Measurements from ENCODE around the gene OGFR.
"Not testable (repeated sequence)": the region's sequence is repeated elsewhere in the genome, so short reads cannot be mapped to it uniquely, and the experiment has no call there.

OGFR gene

DNA sequence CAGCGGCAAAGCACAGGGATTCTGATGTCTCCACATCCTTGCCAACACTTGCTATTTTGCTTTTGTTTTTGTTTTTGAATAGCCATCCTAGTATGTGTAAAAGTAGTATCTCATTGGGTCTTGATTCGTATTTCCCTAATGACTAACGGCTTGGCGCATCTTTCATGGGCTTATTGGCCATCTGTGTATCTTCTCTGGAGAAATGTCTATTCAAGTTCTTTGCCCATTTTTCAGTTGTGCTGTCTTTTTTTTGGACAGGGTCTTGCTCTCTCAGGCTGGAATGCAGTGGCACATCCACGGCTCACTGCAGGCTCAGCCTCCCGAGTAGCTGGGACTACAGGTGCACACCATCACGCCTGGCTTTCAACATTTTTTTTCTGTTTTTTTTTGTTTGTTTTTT, 39.5 kb downstream of the OGFR start:
- no peak for DNase-seq

DNA sequence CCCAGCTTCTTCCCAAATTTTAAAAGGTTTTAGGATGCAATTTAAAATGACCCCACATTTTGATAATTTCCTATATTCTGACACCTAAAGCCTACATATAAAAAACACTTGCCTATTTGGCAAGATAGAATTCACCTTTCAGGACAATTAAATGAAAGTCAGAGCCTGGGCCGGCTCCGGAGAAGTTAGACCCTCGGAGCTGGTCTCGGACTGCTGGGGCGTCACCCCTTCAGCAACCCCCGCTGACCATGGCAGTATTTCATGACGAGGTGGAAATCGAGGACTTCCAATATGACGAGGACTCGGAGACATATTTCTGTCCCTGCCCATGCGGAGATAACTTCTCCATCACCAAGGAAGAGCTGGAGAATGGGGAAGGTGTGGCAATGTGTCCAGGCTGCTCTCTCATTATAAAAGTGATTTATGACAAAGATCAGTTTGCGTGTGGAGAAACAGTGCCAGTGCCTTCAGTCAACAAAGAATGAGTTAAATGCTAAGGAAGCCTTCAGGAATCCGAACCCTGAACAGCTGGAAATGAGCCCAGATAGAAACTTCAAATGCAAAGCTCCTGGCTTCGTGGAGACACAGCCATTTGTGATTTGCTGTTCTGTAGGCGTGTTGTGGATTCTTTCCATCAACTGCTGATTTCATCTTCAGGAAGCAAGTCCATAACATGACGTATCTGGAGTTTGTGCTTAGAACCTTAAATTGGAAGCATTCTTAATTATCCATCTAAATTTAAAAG, 41.0 kb downstream of the OGFR start:
- DNase-seq = no peak

DNA sequence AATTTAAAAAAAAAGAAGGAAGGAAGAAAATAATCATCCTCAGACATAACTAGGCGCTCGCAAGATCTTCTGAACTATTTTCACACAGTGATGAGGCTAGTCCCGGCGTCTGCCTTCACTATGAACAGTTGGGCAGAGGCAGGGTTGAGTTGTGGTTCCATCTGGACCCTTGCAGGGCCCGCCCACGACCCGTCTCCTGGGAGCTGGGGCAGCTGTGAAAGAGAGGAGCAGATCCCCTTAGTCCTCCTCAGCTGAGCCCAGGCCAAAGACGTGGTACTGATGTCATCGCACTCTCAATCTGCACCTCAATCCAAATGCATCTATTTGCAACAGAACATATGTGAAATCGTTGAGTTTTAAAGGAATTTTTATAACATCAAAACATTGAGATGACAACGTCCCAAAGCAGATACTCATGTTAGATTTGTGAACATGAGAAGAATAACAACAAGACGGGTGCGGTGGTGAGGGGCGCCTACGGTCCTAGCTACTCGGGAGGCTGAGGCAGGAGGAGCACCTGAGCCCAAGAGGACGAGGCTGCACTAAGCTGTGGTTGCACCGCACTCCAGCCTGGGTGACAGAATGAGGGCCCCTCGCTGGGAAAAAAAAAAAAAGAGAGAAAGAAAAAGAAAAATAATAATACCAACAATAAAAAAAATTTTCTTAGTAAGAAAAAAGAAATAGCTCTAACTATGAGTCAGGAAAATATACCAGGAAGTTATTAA, 41.7 kb downstream of the OGFR start:
- DNase-seq = no peak

DNA sequence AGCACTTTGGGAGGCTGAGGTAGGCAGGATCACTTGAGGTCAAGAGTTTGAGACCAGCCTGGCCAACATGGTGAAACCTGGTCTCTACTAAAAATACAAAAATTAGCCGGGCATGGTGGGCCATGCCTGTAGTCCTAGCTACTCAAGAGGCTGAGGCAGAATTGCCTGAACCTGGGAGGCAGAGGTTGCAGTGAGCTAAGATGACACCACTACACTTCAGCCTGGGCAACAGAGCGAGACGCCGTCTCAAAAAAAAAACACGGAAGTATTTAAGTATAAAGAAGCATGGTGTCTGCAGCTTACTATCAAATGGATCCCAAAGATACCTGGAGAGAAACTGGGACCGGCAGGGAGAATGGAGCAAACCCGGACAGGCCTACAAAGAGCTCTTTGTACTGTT, 44.3 kb downstream of the OGFR start:
- not testable (repeated sequence) for DNase-seq

DNA sequence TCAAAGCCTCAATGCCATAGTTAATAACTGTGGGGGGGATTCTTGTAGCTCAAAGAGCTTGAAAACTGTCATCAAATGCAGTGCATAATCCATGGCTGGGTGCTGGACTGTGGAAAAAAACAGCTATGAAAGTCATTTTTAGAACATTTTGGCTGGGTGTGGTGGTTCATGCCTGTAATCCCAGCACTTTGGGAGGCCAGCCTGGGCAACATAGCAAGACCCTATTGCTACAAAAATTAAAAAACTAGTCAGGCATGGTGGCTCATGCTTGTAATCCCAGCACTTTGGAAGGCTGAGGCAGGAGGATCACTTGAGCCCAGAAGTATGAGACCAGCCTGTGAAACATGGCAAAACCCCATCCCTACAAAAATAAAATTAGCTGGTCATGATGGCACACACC, 44.8 kb downstream of the OGFR start:
- no peak for DNase-seq

DNA sequence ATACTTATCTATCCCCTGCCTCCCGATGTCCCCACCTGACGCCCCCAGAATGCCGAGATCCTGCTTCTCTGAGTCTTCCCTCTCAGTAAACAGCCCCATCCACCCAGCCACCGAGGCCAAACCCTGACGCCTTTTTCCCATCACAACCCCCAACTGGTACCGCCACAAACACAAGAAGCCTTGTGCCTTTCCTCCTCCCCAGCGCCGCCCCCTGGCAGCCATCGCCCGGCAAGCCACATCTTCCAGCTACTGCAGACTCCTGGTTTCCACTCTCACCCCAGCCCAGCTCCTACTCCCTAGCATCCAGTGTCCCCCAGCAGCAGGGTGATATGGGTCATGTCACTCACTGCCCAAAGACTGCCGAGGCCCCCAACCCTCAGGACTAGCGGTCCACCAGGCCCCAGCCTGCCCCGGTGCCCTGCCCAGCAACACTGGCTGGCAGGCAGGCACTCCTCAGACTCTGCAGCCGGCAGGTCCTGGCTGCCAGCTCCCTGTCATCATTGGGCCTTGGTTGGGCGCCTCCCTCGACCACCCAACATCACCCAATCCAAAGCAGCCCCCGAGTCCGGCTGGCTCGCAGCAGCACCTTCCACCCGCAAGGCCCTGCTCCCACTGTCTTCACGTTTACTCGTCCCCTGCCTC, 45.8 kb downstream of the OGFR start:
- DNase-seq = no peak

DNA sequence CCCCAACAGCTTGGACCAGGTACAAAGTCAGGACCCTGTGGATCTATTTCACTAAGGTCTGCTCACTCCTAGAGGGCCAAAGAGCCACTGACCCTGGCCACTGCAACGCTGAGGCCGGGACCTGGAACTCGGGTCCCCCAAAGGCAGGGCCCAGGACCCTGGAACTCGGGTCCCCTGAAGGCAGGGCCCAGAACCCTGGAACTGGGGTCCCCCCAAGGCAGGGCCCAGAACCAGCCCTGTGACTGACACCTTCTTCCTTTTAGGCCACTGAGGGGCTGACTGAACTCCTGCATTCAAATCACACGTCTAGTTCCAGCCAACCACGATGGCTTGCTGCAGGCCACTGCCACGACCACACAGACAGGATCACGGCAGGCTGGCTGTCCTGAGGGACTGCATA, 47.6 kb downstream of the OGFR start:
- DNase-seq = no peak

DNA sequence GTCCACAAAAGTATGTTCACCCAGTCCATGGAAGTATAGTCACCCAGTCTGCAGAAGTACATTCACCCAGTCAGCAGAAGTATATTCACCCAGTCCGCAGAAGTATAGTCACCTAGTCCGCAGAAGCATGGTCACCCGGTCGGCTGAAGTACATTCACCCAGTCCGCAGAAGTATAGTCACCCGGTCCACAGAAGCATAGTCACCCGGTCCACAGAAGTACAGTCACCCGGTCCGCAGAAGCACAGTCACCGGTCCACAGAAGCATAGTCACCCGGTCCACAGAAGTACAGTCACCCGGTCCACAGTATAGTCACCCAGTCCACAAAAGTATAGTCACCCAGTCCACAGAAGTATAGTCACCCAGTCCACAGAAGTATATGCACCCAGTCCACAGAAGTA, 48.2 kb downstream of the OGFR start:
- DNase-seq = no peak

DNA sequence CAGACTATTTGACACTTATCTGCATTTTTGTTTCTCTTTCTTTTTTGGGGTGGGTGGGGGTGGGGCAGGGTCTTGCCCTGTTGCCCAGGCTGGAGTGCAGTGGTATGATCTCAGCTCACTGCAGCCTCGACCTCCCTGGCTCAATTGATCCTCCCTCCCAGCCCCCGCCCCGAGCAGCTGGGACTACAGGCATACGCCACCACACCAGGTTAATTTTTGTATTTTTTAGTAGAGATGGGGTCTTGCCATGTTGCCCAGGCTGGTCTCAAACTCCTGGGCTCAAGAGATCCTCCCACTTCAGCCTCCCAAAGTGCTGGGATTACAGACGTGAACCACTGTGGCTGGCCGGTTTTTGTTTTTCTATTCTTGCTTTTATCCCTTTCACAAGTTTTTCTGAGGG, 48.7 kb downstream of the OGFR start:
- not testable (repeated sequence) for DNase-seq

DNA sequence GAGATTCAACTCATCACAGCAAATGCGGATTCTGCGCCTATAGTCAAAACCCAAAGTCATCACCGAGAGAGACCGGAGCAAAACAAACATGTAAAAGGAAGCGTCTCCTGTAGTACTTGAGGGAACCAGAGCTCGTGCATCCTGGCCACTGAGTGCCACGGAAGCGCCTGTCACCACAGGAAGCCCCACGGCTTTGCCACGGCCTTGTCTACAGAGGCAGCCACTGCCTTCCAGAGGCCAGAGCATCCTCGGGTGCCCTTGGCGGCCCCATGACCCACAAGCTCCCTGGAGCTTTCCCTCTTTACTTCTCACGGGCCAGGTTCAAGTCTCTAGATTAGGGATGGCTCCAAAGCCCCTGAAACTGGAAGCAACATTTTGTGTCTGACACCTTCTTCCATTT, 49.5 kb downstream of the OGFR start:
- no peak for DNase-seq

DNA sequence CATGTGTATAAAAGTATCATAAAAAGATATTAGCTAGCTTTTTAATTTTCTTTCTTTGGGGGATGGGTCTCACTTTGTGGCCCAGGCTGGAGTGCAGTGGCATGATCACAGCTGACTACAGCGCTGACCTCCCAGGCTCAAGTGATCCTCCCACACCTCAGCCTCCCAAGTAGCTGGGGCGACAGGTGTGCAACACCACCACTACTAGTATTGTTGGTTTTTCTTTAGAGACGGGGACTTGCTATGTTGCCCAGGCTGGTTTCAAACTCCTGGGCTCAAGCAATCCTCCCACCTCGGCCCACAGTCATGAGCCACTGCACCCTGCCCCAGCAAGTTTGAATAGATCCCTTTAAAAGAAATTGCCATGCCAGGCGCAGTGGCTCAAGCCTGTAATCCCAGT, 50.5 kb downstream of the OGFR start:
- DNase-seq = no peak

DNA sequence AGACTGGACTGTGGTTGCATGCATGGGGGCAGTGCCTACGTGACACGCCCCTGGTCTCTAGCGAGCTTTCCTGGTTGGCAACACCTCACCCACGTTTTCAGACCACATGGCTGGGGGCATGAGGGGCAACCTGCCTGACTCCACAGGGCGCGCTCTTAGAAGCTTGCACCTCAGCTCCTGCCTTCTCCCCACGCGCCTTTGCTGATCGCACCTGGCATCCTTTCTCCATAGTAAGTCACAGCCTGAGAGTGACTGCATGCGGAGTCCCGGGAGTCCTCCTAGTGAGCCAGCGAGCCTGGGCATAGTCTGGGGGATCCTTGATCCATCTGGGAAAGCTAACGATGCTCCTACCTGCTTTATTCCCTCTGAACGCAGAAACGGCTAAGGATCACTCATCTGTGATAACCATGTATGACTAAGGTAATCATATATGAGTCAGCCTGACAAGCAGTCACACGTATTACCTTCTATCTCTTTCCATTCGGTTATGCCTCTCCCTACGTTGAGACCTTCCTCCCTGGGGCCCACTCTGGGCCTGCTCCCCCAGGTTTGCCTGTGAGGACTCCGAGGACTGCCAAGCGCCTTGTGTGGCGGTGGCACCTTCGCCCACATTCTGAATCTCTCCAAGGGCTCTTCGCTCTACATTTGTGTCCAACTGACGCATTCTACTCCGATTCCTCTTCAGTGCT, 52.4 kb downstream of the OGFR start:
- no peak for DNase-seq

DNA sequence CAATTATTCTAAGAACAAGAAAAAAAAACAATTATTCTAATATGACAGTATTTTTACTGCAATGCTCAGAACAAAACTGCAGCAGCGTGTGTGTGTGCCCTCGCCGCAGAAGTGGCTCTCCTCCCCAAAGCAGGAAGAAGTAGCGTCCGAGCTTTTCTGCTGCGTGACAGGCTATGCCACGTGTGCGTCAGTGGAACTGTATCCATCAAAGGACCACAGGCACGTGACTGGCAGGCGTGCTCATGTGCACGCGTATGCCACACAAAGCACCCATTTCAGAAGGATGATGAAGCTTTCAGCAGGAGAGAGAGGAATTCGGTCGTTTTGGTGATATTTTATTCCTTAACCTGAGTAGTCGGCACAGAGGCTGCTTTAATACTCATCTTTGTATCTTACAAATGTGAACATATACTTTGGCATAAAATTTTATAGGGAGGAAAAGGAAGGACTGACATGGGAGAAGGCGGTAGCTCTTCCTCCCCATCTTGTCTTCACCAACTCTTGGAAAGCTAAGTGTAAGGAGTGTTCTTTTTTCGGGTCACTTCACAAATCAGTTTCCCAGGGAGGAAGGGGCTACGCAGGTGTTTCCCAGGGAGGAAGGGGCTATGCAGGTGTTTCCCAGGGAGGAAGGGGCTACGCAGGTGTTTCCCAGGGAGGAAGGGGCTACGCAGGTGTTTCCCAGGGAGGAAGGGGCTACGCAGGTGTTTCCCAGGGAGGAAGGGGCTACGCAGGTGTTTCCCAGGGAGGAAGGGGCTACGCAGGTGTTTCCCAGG, 53.6 kb downstream of the OGFR start:
- no peak for DNase-seq

DNA sequence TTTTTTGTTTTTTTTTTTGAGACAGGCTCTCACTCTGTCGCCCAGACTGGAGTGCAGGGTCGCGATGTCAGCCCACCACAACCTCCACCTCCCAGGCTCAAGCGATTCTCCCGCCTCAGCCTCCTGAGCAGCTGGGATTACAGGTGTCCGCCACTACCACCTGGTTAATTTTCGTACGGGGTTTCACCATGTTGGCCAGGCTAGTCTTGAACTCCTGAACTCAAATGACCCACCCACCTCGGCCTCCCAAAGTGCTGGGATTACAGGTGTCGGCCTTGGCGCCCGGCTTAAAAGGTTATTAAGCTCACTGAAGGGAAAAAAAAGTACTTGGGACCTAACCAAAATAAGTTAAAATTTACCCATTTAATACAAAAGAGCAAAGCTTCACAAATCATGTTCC, 55.1 kb downstream of the OGFR start:
- no peak for DNase-seq

DNA sequence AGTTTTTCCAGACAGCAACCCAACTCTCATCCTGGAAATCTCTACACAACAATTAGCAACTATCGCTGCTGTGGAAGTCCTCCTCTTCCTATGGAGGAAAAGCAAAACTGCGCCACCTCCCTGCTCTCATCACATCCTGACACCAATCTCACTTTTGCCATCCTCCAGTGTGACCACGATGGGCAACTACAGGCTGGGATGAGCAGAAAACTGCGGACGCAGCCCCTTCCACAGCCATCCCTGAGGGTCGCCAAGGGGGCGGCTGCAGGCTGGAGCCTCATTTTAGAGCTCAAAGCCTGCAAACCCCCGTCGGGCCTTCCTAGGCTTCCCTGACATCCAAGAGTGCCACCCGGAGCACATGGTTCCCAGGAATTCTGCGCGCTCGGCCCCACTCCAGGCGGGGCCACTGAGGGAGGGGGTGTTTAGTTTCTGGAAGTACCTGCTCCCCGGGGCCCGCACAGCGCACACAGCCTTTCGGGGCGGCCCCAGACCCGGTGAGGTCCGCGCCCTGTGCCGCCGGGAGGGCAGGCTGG, 55.8 kb downstream of the OGFR start:
- DNase-seq = no peak

DNA sequence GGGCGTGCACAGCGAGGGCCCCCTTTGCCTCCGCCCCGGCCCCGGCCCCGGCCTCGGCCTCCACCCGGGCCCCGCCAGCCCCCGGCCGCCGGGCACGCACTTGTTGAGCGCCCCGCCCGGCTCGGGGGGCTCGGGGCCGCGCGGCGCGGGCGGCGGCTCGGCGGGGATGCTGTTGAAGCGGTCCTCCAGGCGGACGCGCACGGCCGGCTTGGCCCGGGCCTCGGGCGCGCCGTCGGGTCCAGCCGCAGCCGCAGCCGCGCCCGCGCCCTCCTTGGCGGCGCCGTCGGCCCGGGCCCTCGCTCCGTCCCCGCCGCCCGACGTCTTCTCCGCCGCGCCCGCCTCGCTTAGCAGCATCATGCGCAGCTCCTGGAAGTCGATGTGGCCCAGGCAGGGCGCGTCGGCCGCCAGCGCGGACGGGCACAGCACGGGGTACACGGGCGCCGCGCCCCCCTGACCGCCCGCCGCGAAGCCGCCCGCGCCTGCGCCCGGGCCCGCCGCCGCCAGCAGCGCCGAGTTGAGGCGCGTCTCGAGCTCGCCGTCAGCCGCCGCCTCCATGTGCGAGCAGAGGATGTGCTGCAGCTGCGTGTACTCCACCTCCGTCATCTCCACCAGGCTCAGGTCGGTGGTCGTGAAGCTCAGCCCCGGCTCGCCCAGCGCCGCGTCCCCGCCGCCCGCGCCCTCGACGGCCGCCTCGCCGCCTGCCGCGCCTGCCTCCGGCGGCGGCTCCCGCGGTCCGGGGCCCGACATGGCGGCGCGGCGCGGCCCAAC, 56.5 kb downstream of the OGFR start:
- DNase-seq = no peak

DNA sequence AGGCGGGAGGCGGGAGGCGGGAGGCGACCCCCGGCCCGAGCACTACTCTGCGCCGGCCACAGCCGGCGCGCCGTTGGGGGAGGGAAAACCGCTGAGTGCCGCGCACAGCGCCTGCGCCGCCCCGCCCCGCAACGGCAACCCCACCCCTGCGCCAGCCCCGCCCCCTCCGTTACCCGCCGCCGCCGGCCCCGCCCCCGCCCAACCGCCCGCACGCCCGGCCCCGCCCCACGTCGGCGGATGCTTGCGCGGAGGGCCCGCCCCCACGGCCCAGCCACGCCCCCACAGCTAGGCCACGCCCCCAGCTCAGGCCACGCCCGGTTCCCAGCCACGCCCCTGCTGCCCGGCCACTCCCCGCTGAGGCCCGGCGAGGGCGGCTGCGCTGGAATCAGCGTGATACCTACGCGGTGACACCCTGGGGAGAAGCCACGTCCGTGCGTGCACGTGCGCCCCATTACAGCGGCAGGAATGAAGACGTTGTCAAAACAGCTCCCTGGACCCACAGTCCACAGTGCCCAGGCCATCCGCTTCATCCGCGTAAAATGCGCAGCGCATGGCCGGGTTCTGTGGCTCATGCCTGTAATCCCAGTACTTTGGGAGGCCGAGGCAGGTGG, 57.2 kb downstream of the OGFR start, which contains the start of gene TCFL5:
TCFL5 (minus strand) TSS at position 97 of the 611 bp plus-strand sequence. CDS start 152 bp downstream, outside the sequence.
- DNase-seq = peak; percentile 97

Data from right forelimb (tissue), 1 donor.